Measurements from ENCODE around the gene TTR. TPM values are rescaled to one million over a fixed set of nuclear protein-coding genes. Genes with fewer than 3 reads are reported as not detected.

TTR gene
- total RNA-seq, 4 donors from 2014 or later = 0.33 to 1.2 TPM; not detected in 2

- Histone ChIP-seq H3K36me3 (peaks cover 0 to 23% (median 4%) of the 10 kb centered on the region in 4 donors), H3K27ac (replicated peaks in 1 of 4) (no peak overlapping the region), H3K27me3 (no peaks in the 10 kb centered on the region), H3K4me1 (no peaks in the 10 kb centered on the region), H3K9me3 (no peaks in the 10 kb centered on the region), H3K4me3 (no peak overlapping the region)
- intact Hi-C loops (cut with DNase I) = no loop called here
- TF ChIP-seq POLR2AphosphoS5 (IDR thresholded peaks at IDR 0.05) (no peak), CTCF (IDR thresholded peaks at IDR 0.05) (no peak), EP300 (IDR thresholded peaks at IDR 0.05) (no peak), POLR2A (IDR thresholded peaks at IDR 0.05; ENCODE audit: low read depth) (no peak)
- DNase-seq (ENCODE audit: extremely low spot score) = peak; percentile 80
- 93% methylated on average over 6 of the region's 6 CpGs for WGBS
These were observed 34.7 kb downstream of the TTR start for GRCh38 chr18:31626409-31626808.

- H3K4me1 ChIP-seq = no peaks in the 10 kb centered on the region
- no peaks in the 10 kb centered on the region for H3K9me3 ChIP-seq
- no peak for DNase-seq (ENCODE audit: extremely low spot score)
- WGBS = 93% methylated on average over 4 of the region's 4 CpGs
- no peak overlapping the region for H3K27ac ChIP-seq (replicated peaks in 1 of 4)
- peaks cover 0 to 16% (median 4%) of the 10 kb centered on the region in 4 donors for H3K36me3 ChIP-seq
- no peak overlapping the region for H3K4me3 ChIP-seq
- intact Hi-C loops (cut with DNase I) = no loop called here
- TF ChIP-seq POLR2A (IDR thresholded peaks at IDR 0.05; ENCODE audit: low read depth) (no peak), CTCF (IDR thresholded peaks at IDR 0.05) (no peak), POLR2AphosphoS5 (IDR thresholded peaks at IDR 0.05) (no peak), EP300 (IDR thresholded peaks at IDR 0.05) (no peak)
- H3K27me3 ChIP-seq = no peaks in the 10 kb centered on the region
These were observed 38.9 kb downstream of the TTR start for GRCh38 chr18:31630549-31630948.

GRCh38 chr18:31631526-31631925, 39.8 kb downstream of the TTR start:
- TF ChIP-seq CTCF (IDR thresholded peaks at IDR 0.05) (no peak), EP300 (IDR thresholded peaks at IDR 0.05) (no peak), POLR2A (IDR thresholded peaks at IDR 0.05; ENCODE audit: low read depth) (no peak), POLR2AphosphoS5 (IDR thresholded peaks at IDR 0.05) (no peak)
- Histone ChIP-seq H3K27ac (replicated peaks in 1 of 4) (no peak overlapping the region), H3K9me3 (no peaks in the 10 kb centered on the region), H3K4me3 (no peak overlapping the region), H3K36me3 (peaks cover 0 to 11% (median 4%) of the 10 kb centered on the region in 4 donors), H3K4me1 (no peaks in the 10 kb centered on the region), H3K27me3 (no peaks in the 10 kb centered on the region)
- intact Hi-C loops (cut with DNase I) = no loop called here
- no peak for DNase-seq (ENCODE audit: extremely low spot score)
- WGBS = 97% methylated on average over 1 of the region's 1 CpG

GRCh38 chr18:31632356-31632755, 40.7 kb downstream of the TTR start:
- H3K4me3 ChIP-seq = no peak overlapping the region
- no peaks in the 10 kb centered on the region for H3K9me3 ChIP-seq
- DNase-seq (ENCODE audit: extremely low spot score) = no peak
- intact Hi-C loops (cut with DNase I) = no loop called here
- peaks cover 0 to 11% (median 4%) of the 10 kb centered on the region in 4 donors for H3K36me3 ChIP-seq
- H3K4me1 ChIP-seq = no peaks in the 10 kb centered on the region
- H3K27ac ChIP-seq (replicated peaks in 1 of 4) = no peak overlapping the region
- no peaks in the 10 kb centered on the region for H3K27me3 ChIP-seq
- TF ChIP-seq POLR2A (IDR thresholded peaks at IDR 0.05; ENCODE audit: low read depth) = no peak
- TF ChIP-seq CTCF (IDR thresholded peaks at IDR 0.05) = no peak
- TF ChIP-seq EP300 (IDR thresholded peaks at IDR 0.05) = no peak
- TF ChIP-seq POLR2AphosphoS5 (IDR thresholded peaks at IDR 0.05) = no peak
- 89% methylated on average over 1 of the region's 1 CpG for WGBS
